Hematopoietic multipotent progenitor cell treated with erythropoietin and hydrocortisone succinate and interleukin-3 and kit ligand, for 17 days (in vitro differentiated cells): ENCODE results near the gene UGT1A1.

Experiments used
- DNase-seq: peaks from one replicate; pipeline ENCODE4 v3.0.0-alpha.2; 2015; ENCODE audit warnings: low spot score

Gene UGT1A1

DNA sequence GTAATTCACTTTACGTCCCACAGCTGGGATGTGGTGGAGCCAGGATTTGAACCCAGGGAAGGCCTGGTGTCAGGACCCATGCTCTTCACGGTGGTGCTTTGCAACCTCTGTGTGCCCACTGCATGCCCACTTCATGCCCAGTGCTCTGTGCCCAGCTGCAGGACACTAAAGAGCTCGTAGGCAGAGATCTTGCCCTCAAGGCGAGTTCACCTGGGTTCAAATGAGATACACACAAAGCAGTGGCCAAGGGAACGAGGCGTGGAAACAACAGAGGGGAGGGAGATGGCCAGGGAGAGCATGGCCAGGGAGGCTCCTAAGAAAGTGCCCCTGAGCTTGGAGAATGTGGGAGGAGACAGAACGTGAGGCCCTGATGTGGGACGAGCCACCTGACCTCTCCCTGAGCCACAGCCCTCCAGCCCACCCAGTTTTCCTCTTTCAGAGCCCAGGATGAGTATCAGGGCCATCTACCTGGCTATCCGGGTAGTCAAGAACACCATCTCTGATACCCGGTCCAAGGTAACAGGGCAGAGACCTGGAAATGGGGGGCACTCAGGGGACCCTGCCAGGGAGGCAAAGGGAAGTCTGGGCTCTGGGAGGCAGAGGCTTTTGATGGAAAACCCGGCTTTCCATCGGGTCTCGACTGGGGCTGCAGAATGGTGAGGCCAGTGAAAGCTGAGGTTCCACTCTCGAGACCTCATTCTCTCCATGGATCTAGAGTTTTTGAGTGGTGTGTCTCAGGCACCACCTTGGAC, 38.4 kb downstream of the UGT1A1 start:
- DNase-seq = no peak

DNA sequence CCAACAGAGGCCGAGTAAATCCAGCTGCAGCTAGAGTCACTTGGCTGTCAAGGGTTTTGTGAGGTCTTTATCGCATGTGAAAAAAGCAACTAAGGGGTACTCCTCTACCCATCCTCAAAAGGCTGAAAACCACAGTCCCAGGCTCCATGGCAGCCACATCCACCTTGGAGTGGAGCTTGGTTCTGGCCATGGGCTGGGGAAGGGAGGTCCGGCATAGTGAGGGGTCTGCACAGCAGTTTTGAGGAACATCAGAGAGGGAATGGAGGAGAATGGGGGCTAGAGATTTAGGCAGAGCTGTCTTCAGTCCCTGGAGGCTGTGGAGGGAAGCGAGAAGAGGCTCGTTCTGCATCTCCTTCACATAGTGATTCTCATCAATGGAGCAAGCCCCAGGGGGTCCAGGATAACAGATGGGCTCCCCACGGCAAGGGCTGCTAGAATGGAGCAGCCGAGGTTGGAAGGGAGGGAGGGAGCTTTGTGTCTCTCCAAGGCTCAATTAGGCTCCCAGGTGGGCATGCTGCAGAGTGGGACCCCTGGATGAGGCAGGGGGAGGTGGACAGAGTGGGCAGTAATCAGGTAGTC, 39.1 kb downstream of the UGT1A1 start:
- DNase-seq = no peak

DNA sequence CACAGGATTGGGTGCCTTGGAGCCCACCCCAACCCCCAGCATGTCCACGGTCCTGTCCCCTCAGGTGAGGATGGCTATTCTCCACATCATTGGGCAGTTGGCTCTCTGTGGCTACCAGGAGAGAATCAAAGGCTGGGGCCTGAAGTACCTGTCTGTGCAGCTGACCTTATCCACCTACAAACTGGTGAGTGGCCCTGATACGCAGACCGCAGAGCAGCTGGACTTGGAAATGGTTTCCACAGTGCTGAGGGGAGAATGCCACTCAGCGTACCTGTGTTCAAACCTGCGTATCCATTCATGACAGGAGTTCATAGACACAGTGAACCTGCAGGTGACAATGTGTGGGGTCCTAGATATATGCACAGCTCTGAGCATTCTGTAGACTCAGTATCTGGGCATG, 39.6 kb downstream of the UGT1A1 start:
- DNase-seq = no peak

DNA sequence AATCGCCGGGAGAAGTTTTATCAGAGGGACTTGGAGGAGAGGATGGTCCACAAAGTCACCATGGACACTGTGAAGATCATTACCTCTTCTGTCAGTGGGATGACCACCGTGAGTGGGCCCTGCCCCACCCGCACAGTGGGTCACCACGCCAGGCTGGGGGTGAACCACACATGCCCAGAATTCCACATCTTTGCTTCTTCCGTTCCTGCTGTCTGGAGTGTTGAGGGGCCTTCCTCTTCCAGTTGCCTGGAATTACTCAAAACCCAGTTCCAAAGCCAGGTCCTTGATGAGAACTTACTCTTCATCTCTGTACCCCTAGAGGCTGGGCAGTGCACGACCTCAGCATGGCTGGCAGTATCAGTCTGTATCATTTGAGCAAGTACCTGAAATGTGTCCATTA, 40.1 kb downstream of the UGT1A1 start:
- no peak for DNase-seq

DNA sequence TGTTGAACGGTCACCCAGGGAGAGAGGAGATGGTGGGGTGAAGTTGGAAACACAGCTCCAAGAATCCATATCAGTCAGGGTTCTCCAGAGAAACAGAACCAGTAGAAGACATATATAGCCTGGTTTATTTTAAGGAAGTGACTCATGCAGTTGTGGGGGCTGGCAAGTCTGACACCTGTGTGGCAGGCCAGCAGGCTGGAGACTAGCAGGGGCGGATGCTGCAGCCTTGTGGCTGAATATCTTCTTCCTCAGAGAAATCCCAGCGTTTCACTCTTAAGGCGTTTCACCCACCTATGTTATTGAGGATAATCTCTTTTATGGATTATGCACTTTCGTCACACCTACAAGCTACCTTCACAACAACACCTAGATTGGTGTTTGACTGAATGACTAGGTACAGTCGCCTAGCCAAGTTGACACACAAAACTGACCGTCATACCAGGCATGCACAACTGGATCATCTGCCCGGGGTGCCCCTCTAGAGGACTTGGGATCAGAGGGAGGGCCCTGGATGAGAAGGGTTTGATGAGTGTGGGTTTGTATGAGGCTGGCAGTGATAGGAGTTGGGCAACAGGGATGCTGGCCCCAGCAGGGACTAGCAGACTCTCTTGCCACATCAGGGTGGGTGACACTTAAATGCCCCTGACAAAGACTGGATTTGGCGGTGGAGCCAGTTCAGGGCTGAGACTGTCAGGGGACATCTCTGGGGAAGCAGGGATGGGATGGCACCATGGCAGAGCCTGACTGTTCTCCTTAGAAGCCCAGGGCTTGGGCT, 41.5 kb downstream of the UGT1A1 start:
- no peak for DNase-seq

DNA sequence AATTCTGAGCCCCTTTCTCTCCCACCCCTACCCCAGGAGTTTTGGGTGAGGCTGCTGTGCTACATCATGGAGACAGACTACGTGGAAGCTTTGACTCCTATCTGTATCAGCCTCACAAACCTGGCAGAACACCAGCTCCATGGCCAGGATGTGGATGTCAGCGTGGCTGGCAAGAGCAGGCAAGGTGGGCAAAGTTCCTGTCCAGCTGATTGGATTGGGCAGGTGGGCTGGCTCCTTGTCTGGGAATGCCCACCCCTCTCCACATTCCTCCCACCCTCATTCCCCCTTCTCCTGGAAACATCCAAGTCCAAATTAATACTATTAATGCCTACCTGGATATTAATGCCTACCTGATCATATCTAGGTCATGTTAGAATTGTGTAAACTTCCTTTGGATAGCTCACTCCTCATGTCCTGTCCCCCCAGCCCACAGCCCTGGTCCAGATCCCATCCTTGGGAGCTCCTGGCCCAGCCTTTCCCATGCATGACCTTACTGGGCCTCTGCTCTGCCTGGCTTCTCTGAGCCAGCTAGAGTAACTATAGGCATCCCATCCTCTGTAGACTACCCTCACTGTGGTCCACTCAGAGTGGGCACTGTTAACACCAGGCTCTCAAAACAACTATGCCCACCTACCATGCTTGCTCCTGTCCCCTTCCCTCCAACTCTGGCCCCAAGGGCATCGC, 42.2 kb downstream of the UGT1A1 start:
- no peak for DNase-seq

DNA sequence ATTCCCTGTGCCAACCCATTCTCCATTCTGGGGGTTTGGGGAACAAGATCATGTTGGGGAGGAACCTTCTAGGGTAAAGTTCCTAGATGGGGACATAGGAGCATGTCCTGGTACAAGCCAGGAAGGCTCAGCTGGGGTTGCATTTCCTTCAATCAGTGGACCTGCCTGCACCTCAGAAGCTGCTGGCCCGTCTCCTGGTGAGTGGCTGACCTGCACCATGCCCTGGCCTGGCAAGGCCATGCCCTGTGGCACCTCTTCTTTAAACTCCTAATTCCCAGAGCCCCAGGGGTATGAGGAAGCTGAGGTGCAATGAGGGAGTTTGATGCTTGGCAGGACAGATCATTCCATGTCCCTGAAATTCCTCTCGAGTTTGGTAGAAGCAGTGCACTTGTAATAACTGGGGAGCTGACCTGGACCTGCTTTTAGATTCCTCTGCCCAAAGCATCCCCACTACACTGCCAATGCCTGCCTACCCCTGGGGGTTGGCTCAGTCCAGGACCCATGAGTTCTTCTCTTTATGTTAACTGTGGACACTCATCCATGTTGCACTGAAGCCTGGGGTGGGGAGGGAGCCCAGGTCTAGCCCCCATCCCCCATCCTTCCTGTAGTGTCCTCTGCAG, 43.3 kb downstream of the UGT1A1 start:
- no peak for DNase-seq

DNA sequence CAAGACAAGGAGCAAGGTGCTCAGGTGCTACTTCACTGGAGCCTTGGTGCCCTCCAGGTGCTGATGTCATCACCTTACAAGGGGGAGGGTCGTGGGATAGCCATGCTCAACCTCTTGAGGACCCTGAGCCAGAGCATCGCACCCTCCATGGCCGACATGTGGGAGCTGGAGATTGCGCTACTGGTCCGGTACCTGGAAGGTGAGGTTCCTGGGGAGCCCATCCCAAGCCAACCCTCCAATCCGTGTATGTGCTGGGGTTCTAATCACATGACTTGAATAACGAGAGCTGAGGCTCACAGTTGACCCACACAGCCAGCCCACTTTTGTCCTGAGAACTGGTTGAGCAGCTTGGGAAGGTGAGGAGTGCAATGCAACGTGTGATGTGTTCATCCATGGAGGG, 43.9 kb downstream of the UGT1A1 start:
- no peak for DNase-seq

DNA sequence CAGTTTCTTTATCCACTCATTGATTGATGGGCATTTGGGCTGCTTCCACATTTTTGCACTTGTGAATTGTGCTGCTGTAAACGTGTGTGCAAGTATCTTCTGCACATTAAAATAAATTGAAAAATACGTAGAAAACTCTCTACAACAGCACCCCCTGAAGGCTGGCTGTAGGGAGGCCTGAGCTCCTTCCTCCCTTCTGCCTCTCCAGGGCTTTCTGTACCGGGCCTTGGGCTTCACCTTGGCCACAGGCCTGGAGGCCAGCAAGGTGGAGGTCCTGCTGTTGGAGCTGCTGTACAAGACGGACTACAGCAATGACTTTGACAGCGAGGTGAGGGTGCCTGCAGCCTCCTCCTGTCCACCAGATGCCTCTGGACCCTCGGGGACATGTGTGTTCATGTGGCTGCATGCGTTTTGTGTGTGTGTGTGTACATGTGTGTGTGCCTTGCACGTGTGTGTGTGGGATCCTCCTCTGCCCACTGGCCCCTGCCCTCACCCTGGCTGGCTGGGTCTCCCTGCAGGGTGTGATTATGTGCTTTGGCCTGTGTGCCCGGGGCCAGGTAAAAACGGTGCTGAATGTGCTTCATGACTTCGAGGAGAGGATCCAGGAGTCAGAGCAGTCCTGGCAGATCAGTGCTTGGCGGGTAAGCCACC, 47.3 kb downstream of the UGT1A1 start:
- DNase-seq = no peak

DNA sequence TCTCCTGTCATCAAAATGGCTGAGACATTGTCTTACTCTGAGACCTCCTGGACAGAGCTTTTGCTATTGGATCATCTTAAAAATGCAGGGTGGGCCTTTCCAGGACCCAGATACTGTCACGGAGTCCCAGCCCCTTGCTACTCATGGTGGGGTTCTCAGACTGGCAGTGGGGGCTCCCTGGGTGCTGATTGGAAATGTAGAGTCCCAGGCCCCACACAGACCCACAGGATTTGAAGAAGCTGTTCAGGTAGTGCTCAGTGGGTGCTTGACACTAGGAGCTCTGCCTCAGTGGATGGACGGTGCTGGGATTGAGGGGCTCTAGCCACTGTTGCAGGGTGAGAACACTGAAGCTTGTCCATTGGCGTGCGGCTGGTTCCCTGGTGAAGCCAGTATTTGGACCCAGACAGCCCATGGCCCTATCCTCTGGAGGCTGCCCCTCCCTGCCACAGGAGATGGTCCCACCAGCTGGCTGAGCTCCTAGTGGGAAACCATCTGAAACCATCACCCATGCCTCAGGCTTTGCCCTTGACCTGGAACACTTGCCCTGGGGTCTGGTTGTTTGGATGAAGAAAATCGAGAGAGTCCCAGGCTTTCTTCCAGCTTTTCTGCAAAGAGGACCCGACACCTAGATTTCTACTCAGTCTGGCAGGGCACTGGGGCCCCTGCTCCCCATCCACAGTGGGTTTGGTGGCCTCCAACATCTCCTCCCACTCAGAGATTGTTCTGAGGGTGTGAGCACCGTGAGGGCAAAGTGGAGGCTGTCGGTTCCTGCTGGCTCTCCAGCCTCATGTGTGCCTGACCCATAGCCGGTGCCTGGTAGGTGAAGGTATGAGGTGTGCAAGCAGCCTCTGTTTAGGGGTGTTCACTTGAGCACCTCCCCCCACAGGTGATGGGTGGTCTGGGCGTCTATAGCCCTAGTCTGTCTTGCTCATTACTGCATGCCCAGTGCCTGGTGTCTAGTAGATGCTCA, 48.2 kb downstream of the UGT1A1 start:
- DNase-seq = no peak

DNA sequence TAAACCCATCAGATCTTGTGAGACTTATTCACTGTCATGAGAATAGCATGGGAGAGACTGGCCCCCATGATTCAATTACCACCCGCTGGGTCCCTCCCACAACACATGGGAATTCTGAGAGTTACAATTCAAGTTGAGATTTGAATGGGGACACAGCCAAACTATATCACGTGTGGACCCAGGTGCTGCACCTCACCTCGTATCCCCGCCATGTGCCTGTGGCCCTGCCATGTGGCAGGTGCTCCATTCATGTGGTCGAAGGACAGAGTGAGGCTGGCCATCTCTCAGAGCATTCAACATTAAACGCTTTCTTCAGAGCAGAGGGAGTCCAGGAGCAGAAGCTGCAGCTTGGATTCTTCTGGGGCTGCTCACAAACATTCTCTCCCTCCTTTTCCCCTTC, 50.3 kb downstream of the UGT1A1 start:
- DNase-seq = no peak

DNA sequence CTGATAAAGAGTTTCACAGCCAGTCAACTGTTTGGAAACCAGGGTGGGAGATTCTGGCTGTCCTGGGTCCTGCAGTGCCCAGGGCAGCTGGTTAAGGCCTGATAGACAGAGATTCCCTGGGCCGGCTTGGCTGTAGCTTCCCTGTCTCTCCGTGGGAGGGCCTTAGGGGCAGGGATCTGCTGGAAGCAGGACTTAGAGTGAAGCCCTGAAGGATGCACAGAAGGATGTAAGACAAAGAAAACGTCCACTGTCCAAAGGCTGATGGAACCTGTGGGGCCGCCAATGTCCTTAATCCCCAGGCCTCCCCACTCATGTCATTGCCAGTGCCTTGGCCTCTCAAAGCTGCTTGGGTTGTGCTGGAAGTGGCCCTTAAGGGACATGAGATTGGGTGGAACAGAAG, 51.0 kb downstream of the UGT1A1 start:
- no peak for DNase-seq

DNA sequence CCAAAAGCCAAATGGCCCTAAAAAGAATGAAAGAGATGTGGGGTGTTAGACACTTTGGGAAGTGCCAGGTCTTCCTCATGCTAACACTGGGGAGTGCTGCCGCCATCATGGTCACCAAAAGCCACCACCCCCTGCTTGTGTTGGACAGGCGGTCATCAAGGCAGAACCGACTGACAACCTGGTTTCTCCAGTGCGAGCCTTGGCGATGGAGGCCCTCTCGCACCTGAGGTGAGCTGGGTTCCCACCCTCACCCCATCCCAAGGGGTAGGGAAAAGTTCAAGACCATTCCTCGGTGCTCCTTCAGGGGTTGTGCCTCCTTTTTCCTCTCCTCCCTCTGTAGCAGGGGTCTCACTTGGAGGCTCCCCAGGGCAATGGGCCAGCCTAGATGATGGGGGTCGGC, 51.7 kb downstream of the UGT1A1 start:
- no peak for DNase-seq

DNA sequence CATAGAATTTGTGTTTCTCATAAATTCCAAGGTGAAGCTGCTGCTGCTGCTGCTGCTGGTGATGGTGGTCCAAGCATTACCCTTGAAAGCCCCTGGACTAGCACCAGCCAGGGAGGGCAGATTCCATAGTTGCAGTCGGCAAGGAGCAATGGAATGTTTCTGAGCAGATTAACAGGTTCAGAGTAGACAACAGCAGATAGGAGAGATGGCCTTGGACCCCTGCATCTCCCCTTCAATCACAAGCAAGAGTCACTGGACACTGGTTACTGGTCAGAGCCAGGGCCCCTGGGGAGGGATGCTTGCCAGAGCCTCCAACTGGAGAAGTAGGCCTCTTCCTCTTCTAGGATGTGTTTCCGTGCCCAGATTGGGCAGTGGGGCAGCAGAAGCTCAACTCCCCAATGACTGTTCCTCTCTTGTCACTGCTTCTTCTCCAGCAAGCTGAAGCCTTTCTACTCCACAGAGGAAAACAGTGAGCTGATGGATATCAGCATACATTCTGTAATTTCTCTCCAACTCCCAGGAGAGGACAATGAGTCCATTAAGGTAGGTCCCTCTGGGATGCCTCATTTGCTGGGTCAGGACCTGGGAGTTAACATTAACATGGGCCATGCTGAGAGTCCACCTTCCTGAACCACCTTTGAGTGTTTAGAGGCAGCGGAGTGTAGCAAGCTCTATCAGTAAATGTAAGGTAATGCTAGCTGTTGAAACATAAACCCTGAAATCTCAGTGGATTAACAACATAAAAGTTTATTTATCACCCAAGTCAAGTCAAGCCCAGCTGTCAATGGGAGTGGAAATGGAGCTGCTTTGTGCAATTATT, 53.4 kb downstream of the UGT1A1 start:
- no peak for DNase-seq

DNA sequence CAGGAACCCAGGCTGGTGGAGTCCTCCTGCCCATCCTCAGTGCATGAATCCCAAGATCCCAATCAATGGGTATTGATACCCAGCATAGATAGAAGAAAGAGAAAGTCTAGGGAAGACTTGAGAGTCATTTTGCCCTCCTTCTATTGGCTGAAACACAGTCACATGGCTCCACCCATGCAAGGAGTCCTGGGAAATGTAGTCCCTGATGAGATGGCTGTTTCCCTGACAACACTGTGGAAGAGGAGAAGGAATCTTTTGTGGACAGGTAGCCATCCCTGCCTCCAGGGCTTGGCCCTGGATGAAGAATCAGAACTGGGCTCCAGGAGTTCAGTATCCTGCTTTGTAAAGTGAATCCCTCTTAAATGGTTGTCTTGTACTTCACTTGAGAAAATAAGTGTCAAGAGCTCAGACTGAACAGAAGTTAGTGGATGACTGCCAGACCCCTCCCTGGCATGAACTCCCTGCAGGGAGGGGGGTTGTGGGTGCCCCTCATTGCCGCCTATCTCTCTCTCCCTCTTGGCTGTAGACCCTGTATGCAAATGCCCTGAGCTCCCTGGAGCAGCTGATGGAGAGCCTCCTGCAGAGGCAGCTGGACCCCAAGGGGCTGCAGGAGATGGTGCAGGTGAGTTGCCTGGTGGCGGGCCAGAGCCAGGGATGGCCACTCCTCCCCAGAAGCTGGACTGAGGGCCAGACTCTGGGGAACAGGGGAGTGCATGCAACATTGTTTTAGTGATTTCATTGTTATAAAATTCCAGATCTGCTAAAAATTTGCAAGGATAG, 54.2 kb downstream of the UGT1A1 start:
- DNase-seq = no peak

DNA sequence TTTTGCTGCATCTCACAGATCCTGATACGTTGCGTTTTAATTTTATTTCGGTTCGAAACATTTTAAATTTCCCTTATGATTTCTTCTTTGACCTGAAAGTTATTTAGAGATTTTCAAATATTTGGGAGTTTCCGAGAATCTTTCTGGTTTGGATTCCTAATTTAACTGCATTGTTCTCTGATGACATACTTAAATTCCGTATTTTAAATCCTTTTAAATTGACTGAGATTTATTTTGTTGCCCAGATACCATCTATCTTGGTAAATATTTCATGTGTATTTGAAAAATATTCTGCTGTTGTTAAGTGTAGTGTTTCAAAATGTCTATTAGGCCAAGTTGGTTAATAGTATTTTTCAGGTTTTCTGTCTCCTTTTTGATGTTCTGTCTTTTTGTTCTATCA, 55.8 kb downstream of the UGT1A1 start:
- no peak for DNase-seq

DNA sequence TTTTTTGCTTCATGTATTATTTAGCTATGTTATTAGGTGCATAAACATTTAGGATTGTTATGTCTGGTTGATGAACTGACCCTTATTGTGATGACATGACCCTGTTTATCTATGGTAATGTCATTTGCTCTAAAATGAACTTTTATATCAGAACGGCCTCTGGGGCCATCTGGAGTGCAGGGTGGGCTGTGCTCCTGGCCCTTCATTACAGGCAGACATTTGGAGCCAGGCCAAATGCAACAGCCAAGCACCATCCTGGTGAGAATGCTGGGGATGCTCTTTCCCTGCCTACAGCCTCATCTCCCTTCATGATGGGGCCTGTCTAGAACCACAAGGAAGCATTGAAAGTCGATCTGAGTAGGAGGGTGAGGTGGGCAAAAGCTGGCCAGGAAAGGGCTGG, 56.3 kb downstream of the UGT1A1 start:
- no peak for DNase-seq

DNA sequence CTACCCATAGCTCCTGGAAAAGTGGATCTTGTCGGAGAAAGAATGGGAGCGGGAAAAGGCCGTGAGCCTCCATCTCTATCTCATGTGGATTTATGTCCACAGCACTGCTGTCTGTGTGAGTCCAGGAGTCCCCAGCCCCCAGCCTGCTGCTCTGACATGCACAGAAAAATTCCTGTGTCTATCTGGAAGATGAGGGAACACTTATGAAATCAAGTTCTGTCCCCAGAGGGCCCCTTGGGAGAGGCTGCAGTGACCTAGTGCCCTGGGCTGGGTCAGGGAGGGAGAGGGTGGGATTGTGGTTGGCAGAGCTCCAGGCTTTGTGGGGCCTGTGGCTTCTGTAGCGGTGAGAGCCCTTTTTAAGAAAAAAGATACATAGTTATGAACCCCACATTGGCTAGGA, 56.7 kb downstream of the UGT1A1 start:
- no peak for DNase-seq

DNA sequence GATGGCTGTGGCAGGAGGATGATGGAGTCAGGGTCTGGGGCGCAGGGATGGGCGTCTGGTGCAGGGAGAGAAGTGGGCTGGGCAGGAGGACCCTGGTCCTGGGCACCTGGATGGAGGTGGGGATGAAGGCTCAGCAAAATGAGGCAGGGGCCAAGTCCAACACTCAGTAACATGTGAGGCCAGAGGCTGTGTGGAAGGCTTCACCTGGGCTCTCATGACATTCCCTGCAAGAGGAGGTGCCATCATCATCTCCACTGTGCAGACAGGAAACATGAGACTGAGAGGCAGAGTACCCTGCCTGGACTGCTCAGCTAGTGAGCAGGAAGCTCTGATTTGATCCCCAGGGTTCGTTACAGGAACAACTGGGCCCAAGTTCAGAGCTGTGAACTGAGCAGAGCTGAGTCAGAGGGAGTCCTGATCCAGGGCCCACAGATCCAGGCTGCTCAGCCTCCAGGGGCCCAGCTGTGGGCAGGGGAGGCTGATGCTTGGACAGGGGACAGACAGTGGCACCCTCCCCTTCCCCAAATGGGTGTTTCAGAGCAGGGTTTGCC, 57.4 kb downstream of the UGT1A1 start:
- no peak for DNase-seq
